CD14-positive monocyte (primary cell): ENCODE results near the gene IPPK. TPM values are rescaled to one million over a fixed set of nuclear protein-coding genes. Genes with fewer than 3 reads are reported as not detected.

Experiments
- DNase-seq, 3 donors: peaks; one replicate each; pipeline ENCODE4 v3.0.0-alpha.2; 2011 to 2022
- H2AFZ ChIP-seq: 2 replicates; pipeline ENCODE4 v1.6.0; 2012; ENCODE audit warnings: mild to moderate bottlenecking, low read depth, low read length, inconsistent platforms; ENCODE audit not compliant: insufficient read depth, poor library complexity, severe bottlenecking
- H3K27ac ChIP-seq, 2 donors: 1 replicate in 1 of 2; 2 replicates in 1 of 2; pipeline ENCODE4 v1.5.1; 2012 to 2013; ENCODE audit warnings: low read length in 2 of 2, control low read depth in 1 of 2, inconsistent platforms in 1 of 2, low read depth in 1 of 2, mild to moderate bottlenecking in 1 of 2
- H3K27me3 ChIP-seq, 2 donors: one replicate each; pipeline versions ENCODE4 v1.6.0 to v1.6.1; 2011 to 2013; ENCODE audit warnings: low read length in 2 of 2; ENCODE audit not compliant: control insufficient read depth in 2 of 2, insufficient read depth in 2 of 2
- H3K36me3 ChIP-seq, 2 donors: replicated peaks in 1 of 2; 1 replicate in 1 of 2; 2 replicates in 1 of 2; pipeline versions ENCODE4 v1.5.1 to v1.6.1; 2012 to 2013; ENCODE audit warnings: low read length in 2 of 2, control low read depth in 1 of 2, inconsistent platforms in 1 of 2, mild to moderate bottlenecking in 1 of 2; ENCODE audit not compliant: insufficient read depth in 2 of 2, control insufficient read depth in 1 of 2
- H3K4me1 ChIP-seq, 2 donors: 1 replicate in 1 of 2; 2 replicates in 1 of 2; pipeline versions ENCODE4 v1.5.1 to v1.6.1; 2012 to 2013; ENCODE audit warnings: low read length in 2 of 2, control low read depth in 1 of 2, inconsistent platforms in 1 of 2, mild to moderate bottlenecking in 1 of 2, moderate library complexity in 1 of 2; ENCODE audit not compliant: insufficient read depth in 2 of 2, control insufficient read depth in 1 of 2
- H3K4me2 ChIP-seq: replicated peaks from 2 replicates; pipeline ENCODE3; 2012; ENCODE audit warnings: low read length, moderate library complexity, mild to moderate bottlenecking; ENCODE audit not compliant: poor library complexity, severe bottlenecking; ENCODE audit errors: extremely low read depth
- H3K4me3 ChIP-seq, 3 experiments: fragments of 200-600 bp in 1 of 3; sonication (generic) in 1 of 3; replicated peaks in 1 of 3; 1 replicate in 2 of 3; 2 replicates in 1 of 3; pipeline ENCODE4 v1.5.1; 2011 to 2013; ENCODE audit warnings: low read length in 3 of 3, mild to moderate bottlenecking in 3 of 3, control low read depth in 2 of 3, low read depth in 2 of 3, inconsistent platforms in 1 of 3, moderate library complexity in 1 of 3
- H3K79me2 ChIP-seq: 2 replicates; pipeline ENCODE4 v1.6.0; 2012; ENCODE audit warnings: mild to moderate bottlenecking, control low read depth, inconsistent platforms, low read length, moderate library complexity; ENCODE audit not compliant: insufficient read depth
- H3K9ac ChIP-seq: 2 replicates; pipeline ENCODE4 v1.6.0; 2017; ENCODE audit warnings: low read length, mild to moderate bottlenecking; ENCODE audit not compliant: insufficient read depth, poor library complexity, severe bottlenecking
- H3K9me3 ChIP-seq, 2 donors: replicated peaks in 1 of 2; 1 replicate in 1 of 2; 2 replicates in 1 of 2; pipeline versions ENCODE4 v1.5.1 to v1.6.1; 2012 to 2013; ENCODE audit warnings: low read length in 2 of 2, control low read depth in 1 of 2; ENCODE audit not compliant: control insufficient read depth in 1 of 2, insufficient read depth in 1 of 2
- H4K20me1 ChIP-seq: 2 replicates; pipeline ENCODE4 v1.6.0; 2012; ENCODE audit warnings: mild to moderate bottlenecking, low read length, control low read depth, moderate library complexity; ENCODE audit not compliant: insufficient read depth
- H3K27ac Mint-ChIP-seq, 7 donors: one replicate each; pipeline ENCODE4 v1.8.0; 2020; ENCODE audit warnings: mild to moderate bottlenecking in 7 of 7, mixed read lengths in 7 of 7, moderate library complexity in 6 of 7, inconsistent platforms in 2 of 7
- H3K27me3 Mint-ChIP-seq, 3 donors: one replicate each; pipeline ENCODE4 v1.8.0; 2021 to 2022; ENCODE audit warnings: low read depth in 3 of 3, mild to moderate bottlenecking in 3 of 3, mixed read lengths in 3 of 3, moderate library complexity in 3 of 3, inconsistent platforms in 1 of 3
- H3K36me3 Mint-ChIP-seq, 2 donors: one replicate each; pipeline ENCODE4 v1.8.0; 2020; ENCODE audit warnings: mixed read lengths in 2 of 2, inconsistent platforms in 1 of 2, mild to moderate bottlenecking in 1 of 2
- H3K4me1 Mint-ChIP-seq: one replicate; pipeline ENCODE4 v1.8.0; 2020; ENCODE audit warnings: mild to moderate bottlenecking, mixed read lengths
- H3K4me3 Mint-ChIP-seq, 2 donors: one replicate each; pipeline ENCODE4 v1.8.0; 2020; ENCODE audit warnings: mild to moderate bottlenecking in 2 of 2, mixed read lengths in 2 of 2, moderate library complexity in 1 of 2
- H3K9me3 Mint-ChIP-seq, 7 donors: one replicate each; pipeline ENCODE4 v1.8.0; 2020 to 2022; ENCODE audit warnings: mixed read lengths in 7 of 7, mild to moderate bottlenecking in 6 of 7, moderate library complexity in 6 of 7, inconsistent platforms in 2 of 7
- CTCF ChIP-seq: fragments of 200-600 bp; IDR thresholded peaks from one replicate; pipeline ENCODE4 v1.8.0; 2022; ENCODE audit warnings: antibody characterized with exemption, mild to moderate bottlenecking
- WGBS: methylation state at CpG from one replicate; pipeline ENCODE4 v1.1.5; 2013; ENCODE audit warnings: missing lambda C conversion rate; ENCODE audit not compliant: insufficient coverage; 5-methylcytosine and 5-hydroxymethylcytosine counted together
- intact Hi-C, 2 donors: fragments of 100-400 bp; cut with micrococcal nuclease; formaldehyde crosslinking; loops; one replicate each; pipeline versions ENCODE4 v1.15.0 to v1.15.1; 2023
- polyA plus RNA-seq, 3 donors: library from polyadenylated mRNA; depleted of rRNA in 1 of 3; unstranded in 2 of 3; stranded (reverse) in 1 of 3; fragments of 300-500 nt in 2 of 3; fragments of >200 nt in 1 of 3; fragmentation: Illumina TruSeq in 2 of 3; gene quantifications; 1 replicate in 2 of 3; 2 replicates in 1 of 3; pipeline ENCODE4 v1.2.3, GENCODE V29; 2012 to 2021

IPPK gene
- polyA plus RNA-seq, 3 donors = 1.9 to 11.6 (median 3.2) TPM

GRCh38 chr9:92614763-92615461 is 55.0 kb downstream of the IPPK start:
- Histone ChIP-seq H3K27me3 (no peaks in the 10 kb centered on the region), H3K79me2 (no peaks in the 10 kb centered on the region), H3K9ac (no peak overlapping the region), H4K20me1 (no peaks in the 10 kb centered on the region), H3K4me2 (no peak overlapping the region), H3K27ac (no peak overlapping the region), H3K4me1 (no peaks in the 10 kb centered on the region), H2AFZ (no peak overlapping the region), H3K36me3 (peaks cover 78 to 95% of the 10 kb centered on the region in 2 donors), H3K4me3 (no peak overlapping the region), H3K9me3 (no peaks in the 10 kb centered on the region)
- no peak for DNase-seq
- Mint-ChIP-seq H3K4me1 (no peaks in the 10 kb centered on the region), H3K27me3 (peaks cover 0 to 2% (median 2%) of the 10 kb centered on the region in 3 donors), H3K4me3 (peak overlapping the region in 1 of 2 donors; percentile 6), H3K27ac (no peak overlapping the region), H3K36me3 (peaks cover 84 to 95% of the 10 kb centered on the region in 2 donors), H3K9me3 (no peaks in the 10 kb centered on the region)
- WGBS = 96% methylated on average over 11 of the region's 17 CpGs
- intact Hi-C loops = no loop called here
- TF ChIP-seq CTCF = no peak

- DNase-seq = no peak
- peaks cover 70 to 87% of the 10 kb centered on the region in 2 donors for H3K36me3 ChIP-seq
- H3K9me3 ChIP-seq = no peaks in the 10 kb centered on the region
- 97% methylated on average over 2 of the region's 9 CpGs for WGBS
- no peaks in the 10 kb centered on the region for H3K27me3 ChIP-seq
- no peak overlapping the region for H3K4me3 Mint-ChIP-seq
- no peak overlapping the region for H3K4me3 ChIP-seq
- peaks cover 77 to 87% of the 10 kb centered on the region in 2 donors for H3K36me3 Mint-ChIP-seq
- no peak overlapping the region for H3K27ac ChIP-seq
- no peaks in the 10 kb centered on the region for H4K20me1 ChIP-seq
- no peak for TF ChIP-seq CTCF
- peaks cover 0 to 2% (median 2%) of the 10 kb centered on the region in 3 donors for H3K27me3 Mint-ChIP-seq
- H2AFZ ChIP-seq = no peak overlapping the region
- H3K4me1 Mint-ChIP-seq = no peaks in the 10 kb centered on the region
- H3K9ac ChIP-seq = no peak overlapping the region
- no peak overlapping the region for H3K4me2 ChIP-seq
- H3K27ac Mint-ChIP-seq = peak overlapping the region in 1 of 7 donors; percentile 40
- H3K9me3 Mint-ChIP-seq = no peaks in the 10 kb centered on the region
- H3K79me2 ChIP-seq = no peaks in the 10 kb centered on the region
- intact Hi-C loops = no loop called here
- H3K4me1 ChIP-seq = no peaks in the 10 kb centered on the region
These were observed 55.8 kb downstream of the IPPK start for GRCh38 chr9:92614123-92614510.
